GM12891 (cell line): ENCODE data around the gene UBE2C.
"Not testable (repeated sequence)": the region's sequence is repeated elsewhere in the genome, so short reads cannot be mapped to it uniquely, and the experiment has no call there.

Source experiments
- DNase-seq: peaks from one replicate; pipeline ENCODE4 v3.0.0; 2011; ENCODE audit warnings: low spot score; ENCODE audit not compliant: insufficient read length
- FAIRE-seq: peaks from 2 replicates; lab custom pipeline; 2011; peaks lifted over from hg19 to GRCh38; lab: Jason Lieb, UNC
- PAX5 ChIP-seq: IDR thresholded peaks from 2 replicates; pipeline ENCODE4 v1.6.1; 2011; ENCODE audit warnings: low read length, moderate library complexity, mild to moderate bottlenecking; ENCODE audit not compliant: insufficient read depth, severe bottlenecking
- POLR2A ChIP-seq: IDR thresholded peaks from 2 replicates; pipeline ENCODE4 v1.6.1; 2011; ENCODE audit warnings: low read depth, low read length, control low read depth
- POLR2AphosphoS5 ChIP-seq: IDR thresholded peaks from 2 replicates; pipeline ENCODE4 v1.6.1; 2011; ENCODE audit warnings: low read depth, low read length, control low read depth
- POU2F2 ChIP-seq: IDR thresholded peaks from 2 replicates; pipeline ENCODE4 v1.6.1; 2011; ENCODE audit warnings: low read depth, mild to moderate bottlenecking, control low read depth, low read length, moderate library complexity
- SPI1 ChIP-seq: IDR thresholded peaks from 2 replicates; pipeline ENCODE4 v1.6.1; 2011; ENCODE audit warnings: low read depth, low read length, control low read depth
- TAF1 ChIP-seq: IDR thresholded peaks from 2 replicates; pipeline ENCODE4 v1.6.1; 2011; ENCODE audit warnings: low read depth, low read length, control low read depth

UBE2C gene

GRCh38 chr20:45819466-45819865, 7.0 kb downstream of the UBE2C start:
- FAIRE-seq (no peak), DNase-seq (no peak)
- TF ChIP-seq SPI1: no peak
- TF ChIP-seq POLR2AphosphoS5: no peak
- TF ChIP-seq POU2F2: no peak
- TF ChIP-seq POLR2A: no peak
- TF ChIP-seq TAF1: no peak
- TF ChIP-seq PAX5: no peak

GRCh38 chr20:45821947-45822346, 9.5 kb downstream of the UBE2C start:
- TF ChIP-seq POLR2A (no peak), POLR2AphosphoS5 (no peak), TAF1 (no peak), SPI1 (no peak), POU2F2 (no peak), PAX5 (no peak)
- DNase-seq (no peak), FAIRE-seq (no peak)

- no peak for TF ChIP-seq POLR2A
- no peak for TF ChIP-seq SPI1
- TF ChIP-seq PAX5: no peak
- TF ChIP-seq TAF1: no peak
- no peak for TF ChIP-seq POU2F2
- TF ChIP-seq POLR2AphosphoS5: no peak
- no peak for DNase-seq
- FAIRE-seq: no peak
Observed at GRCh38 chr20:45822857-45823256, 10.4 kb downstream of the UBE2C start.

- FAIRE-seq (peak; percentile 82), DNase-seq (peak; percentile 56)
- TF ChIP-seq TAF1 (no peak), POLR2A (no peak), PAX5 (no peak)
Observed at GRCh38 chr20:45823949-45824835, 11.7 kb downstream of the UBE2C start.

GRCh38 chr20:45826381-45827019, 14.1 kb downstream of the UBE2C start:
- no peak for FAIRE-seq
- DNase-seq: no peak

GRCh38 chr20:45827030-45827652, 14.7 kb downstream of the UBE2C start, which contains the start of gene TNNC2:
TSS of gene TNNC2 (minus strand) at chr20:45827312. CDS start at chr20:45827248, 64 bp downstream.
- TF ChIP-seq TAF1: no peak
- TF ChIP-seq POLR2AphosphoS5: no peak
- TF ChIP-seq POLR2A: no peak
- no peak for TF ChIP-seq POU2F2
- no peak for TF ChIP-seq SPI1
- no peak for TF ChIP-seq PAX5
- DNase-seq: no peak
- FAIRE-seq: no peak

More at GRCh38 chr20:45826381-45827019, 14.1 kb downstream of the UBE2C start:
- no peak for TF ChIP-seq POU2F2
- no peak for TF ChIP-seq PAX5
- TF ChIP-seq POLR2A: no peak
- TF ChIP-seq TAF1: no peak
- no peak for TF ChIP-seq POLR2AphosphoS5
- no peak for TF ChIP-seq SPI1

- no peak for FAIRE-seq
- no peak for DNase-seq
- no peak for TF ChIP-seq POU2F2
- no peak for TF ChIP-seq POLR2A
- no peak for TF ChIP-seq SPI1
Observed at GRCh38 chr20:45827712-45828111, 15.3 kb downstream of the UBE2C start.

GRCh38 chr20:45828589-45828988, 16.1 kb downstream of the UBE2C start:
- FAIRE-seq (no peak), DNase-seq (no peak)
- TF ChIP-seq POLR2AphosphoS5: no peak
- TF ChIP-seq SPI1: no peak
- TF ChIP-seq TAF1: no peak

- not testable (repeated sequence) for FAIRE-seq, DNase-seq
Observed at GRCh38 chr20:45829673-45830106, 17.2 kb downstream of the UBE2C start.

GRCh38 chr20:45832619-45833018, 20.2 kb downstream of the UBE2C start:
- TF ChIP-seq POLR2A (no peak), SPI1 (no peak), TAF1 (no peak), POU2F2 (no peak), POLR2AphosphoS5 (no peak), PAX5 (no peak)
- DNase-seq: no peak
- FAIRE-seq: no peak
